DND-41 (cell line): ENCODE results near the gene DHX15.

ENCODE experiments used
- EZH2 ChIP-seq: IDR thresholded peaks from 3 replicates; pipeline ENCODE4 v1.6.1; 2012; ENCODE audit warnings: borderline replicate concordance, low read depth, mild to moderate bottlenecking, moderate library complexity, low read length, inconsistent platforms; ENCODE audit not compliant: severe bottlenecking
- TF ChIP-seq, protein P1 (sequence below): IDR thresholded peaks from 2 replicates; pipeline ENCODE4 v1.5.1; 2012; ENCODE audit warnings: borderline replicate concordance, low read length, moderate library complexity, mild to moderate bottlenecking; ENCODE audit not compliant: poor library complexity, severe bottlenecking; ENCODE audit errors: extremely low read depth

DNA sequence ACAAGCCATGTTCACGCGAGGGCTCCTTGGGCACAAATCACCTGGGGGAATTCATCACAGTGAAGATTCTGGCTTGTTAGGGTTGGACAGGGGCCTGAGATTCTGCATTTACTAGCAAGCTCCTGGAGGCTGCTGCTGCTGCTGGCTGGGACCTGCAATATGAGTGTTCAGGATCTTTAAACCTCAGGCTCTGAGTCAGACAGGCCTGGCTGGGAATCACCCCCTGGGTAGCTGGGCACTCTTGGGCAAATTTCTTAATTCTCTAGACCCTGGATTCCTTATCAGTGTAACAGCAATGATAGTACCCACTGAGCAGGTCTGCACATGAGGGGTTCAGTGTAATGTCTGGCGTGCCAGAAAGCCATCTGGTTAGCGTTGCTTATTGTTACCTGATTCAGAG, 101.5 kb downstream of the DHX15 start:
- TF ChIP-seq, protein P1, sequence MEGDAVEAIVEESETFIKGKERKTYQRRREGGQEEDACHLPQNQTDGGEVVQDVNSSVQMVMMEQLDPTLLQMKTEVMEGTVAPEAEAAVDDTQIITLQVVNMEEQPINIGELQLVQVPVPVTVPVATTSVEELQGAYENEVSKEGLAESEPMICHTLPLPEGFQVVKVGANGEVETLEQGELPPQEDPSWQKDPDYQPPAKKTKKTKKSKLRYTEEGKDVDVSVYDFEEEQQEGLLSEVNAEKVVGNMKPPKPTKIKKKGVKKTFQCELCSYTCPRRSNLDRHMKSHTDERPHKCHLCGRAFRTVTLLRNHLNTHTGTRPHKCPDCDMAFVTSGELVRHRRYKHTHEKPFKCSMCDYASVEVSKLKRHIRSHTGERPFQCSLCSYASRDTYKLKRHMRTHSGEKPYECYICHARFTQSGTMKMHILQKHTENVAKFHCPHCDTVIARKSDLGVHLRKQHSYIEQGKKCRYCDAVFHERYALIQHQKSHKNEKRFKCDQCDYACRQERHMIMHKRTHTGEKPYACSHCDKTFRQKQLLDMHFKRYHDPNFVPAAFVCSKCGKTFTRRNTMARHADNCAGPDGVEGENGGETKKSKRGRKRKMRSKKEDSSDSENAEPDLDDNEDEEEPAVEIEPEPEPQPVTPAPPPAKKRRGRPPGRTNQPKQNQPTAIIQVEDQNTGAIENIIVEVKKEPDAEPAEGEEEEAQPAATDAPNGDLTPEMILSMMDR, result no peak
- TF ChIP-seq EZH2, result no peak
